ENCODE data around the gene SUPV3L1. TPM values are rescaled to one million over a fixed set of nuclear protein-coding genes. Genes with fewer than 3 reads are reported as not detected.
"Not testable (repeated sequence)": the region's sequence is repeated elsewhere in the genome, so short reads cannot be mapped to it uniquely, and the experiment has no call there.

Gene SUPV3L1
- total RNA-seq, 2 experiments from 2014 or later = 35.5 to 36.8 TPM

DNA sequence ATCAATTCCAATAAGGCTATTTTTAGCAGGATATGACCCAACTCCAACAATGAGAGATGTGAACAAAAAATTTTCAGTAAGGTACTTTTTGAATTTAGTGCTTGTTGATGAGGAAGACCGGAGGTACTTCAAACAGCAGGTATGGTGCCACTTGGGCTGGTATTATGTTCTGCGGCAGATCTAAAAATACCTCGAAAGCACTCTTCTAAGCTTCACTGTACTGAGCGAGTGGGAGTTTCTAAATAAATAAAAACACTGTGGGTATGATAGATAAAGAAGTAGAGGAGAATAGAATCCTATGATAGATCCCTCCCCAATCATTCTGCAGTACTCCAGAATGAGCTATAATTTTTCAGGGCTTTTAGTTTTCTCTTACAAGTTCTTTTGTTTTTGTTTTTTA, 11.5 kb upstream of the SUPV3L1 start:
- Mint-ChIP-seq H3K36me3 (ENCODE audit: low read depth) (peaks cover 41% of the 10 kb centered on the region), H3K4me1 (ENCODE audit: low read depth) (peaks cover 2% of the 10 kb centered on the region), H3K9me3 (ENCODE audit: insufficient read depth) (no peaks in the 10 kb centered on the region), H3K4me3 (no peak overlapping the region), H3K27me3 (ENCODE audit: low read depth) (no peaks in the 10 kb centered on the region), H3K27ac (no peak overlapping the region)
- DNase-seq = no peak
- CTCF ChIA-PET = interaction anchor here (0.6 to 1.3 kb wide), 2 partner anchors 10 to 198 kb away, joined by 3 to 4 read pairs; no protein-coding TSS in a partner anchor
- POLR2A ChIA-PET = no interaction called here
- ATAC-seq = no peak

DNA sequence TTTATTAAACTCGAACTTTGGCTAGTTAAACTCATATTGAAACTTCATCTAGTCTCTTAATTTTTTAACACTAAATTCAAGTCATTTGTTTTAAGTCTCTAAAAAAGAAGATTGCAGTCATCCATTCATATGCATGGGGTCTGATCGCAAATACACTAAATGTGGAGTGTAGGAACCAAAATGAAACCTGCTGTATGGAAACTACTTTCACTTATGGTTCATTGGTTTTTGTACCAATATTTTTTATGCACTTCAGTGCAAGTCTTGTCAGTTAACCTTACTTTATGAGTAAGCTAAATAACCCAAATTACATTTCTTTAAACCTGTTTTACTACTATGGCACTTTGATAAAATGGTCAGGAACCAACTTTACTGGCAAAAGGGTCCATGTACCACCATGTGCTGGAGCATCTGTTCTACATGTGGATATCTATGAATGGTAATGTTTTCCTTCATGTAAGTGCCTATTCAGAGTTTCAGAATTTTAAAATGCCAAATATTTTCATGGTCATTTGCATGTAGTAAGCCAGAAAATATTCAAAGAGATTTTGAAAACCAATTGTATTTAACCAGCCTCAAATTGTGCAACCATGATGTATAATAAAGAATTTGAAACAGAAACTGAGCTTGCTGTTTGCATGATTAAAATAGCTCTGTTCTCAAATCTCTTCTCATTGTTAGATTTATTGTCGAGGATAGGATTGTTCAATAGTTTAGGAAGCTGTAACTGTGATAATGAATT, 7.6 kb upstream of the SUPV3L1 start:
- Mint-ChIP-seq H3K36me3 (ENCODE audit: low read depth) (peaks cover 31% of the 10 kb centered on the region), H3K9me3 (ENCODE audit: insufficient read depth) (no peaks in the 10 kb centered on the region), H3K4me3 (no peak overlapping the region), H3K4me1 (ENCODE audit: low read depth) (peaks cover 2% of the 10 kb centered on the region), H3K27me3 (ENCODE audit: low read depth) (no peaks in the 10 kb centered on the region), H3K27ac (no peak overlapping the region)
- CTCF ChIA-PET = interaction anchor here (1.2 to 1.3 kb wide), 2 partner anchors 48 to 236 kb away, joined by 3 read pairs; no protein-coding TSS in a partner anchor
- DNase-seq (no peak), ATAC-seq (no peak)
- POLR2A ChIA-PET = no interaction called here

DNA sequence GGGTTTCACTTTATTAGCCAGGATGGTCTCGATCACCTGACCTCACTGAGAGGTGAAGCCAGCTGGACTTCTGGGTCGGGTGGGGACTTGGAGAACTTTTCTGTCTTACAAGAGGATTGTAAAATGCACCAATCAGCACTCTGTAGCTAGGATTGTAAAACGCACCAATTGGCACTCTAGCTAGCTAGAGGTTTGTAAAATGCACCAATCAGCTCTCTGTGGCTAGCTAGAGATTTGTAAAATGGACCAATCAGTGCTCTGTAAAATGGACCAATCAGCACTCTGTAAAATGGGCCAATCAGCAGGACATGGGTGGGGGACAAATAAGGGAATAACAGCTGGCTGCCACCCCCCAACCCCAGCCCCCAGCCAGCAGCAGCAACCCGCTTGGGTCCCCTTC, 4.7 kb upstream of the SUPV3L1 start:
- H3K4me3 Mint-ChIP-seq; ATAC-seq; H3K9me3 Mint-ChIP-seq (ENCODE audit: insufficient read depth); H3K27ac Mint-ChIP-seq; H3K27me3 Mint-ChIP-seq (ENCODE audit: low read depth); DNase-seq: not testable (repeated sequence)
- CTCF ChIA-PET = interaction anchor here (1.6 to 1.8 kb wide), 2 partner anchors 17 to 171 kb away, joined by 4 read pairs; no protein-coding TSS in a partner anchor
- POLR2A ChIA-PET = interaction anchor here (1.4 kb wide), 1 partner anchor 27 kb away, joined by 3 read pairs; no protein-coding TSS in a partner anchor
- H3K4me1 Mint-ChIP-seq (ENCODE audit: low read depth) = peaks cover 15% of the 10 kb centered on the region
- H3K36me3 Mint-ChIP-seq (ENCODE audit: low read depth) = peaks cover 21% of the 10 kb centered on the region

DNA sequence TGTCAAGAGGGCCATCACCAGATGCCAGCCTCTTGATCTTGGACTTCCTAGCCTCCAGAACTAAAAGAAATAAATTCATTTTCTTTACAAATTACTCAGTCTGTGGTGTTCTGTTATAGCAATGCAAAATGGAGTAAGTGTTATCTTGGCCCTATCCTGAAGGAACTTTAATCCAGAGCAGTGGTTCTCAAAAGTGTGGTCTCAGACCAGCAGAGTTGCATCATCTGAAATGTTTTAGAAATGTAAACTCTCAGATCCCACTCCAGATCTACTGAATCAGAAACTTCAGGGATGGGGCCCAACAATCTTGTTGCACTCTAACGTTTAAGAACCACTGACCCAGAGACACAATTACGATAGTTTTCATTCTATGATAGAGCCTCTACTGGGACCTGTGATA, 3.2 kb upstream of the SUPV3L1 start:
- peaks cover 11% of the 10 kb centered on the region for H3K36me3 Mint-ChIP-seq (ENCODE audit: low read depth)

DNA sequence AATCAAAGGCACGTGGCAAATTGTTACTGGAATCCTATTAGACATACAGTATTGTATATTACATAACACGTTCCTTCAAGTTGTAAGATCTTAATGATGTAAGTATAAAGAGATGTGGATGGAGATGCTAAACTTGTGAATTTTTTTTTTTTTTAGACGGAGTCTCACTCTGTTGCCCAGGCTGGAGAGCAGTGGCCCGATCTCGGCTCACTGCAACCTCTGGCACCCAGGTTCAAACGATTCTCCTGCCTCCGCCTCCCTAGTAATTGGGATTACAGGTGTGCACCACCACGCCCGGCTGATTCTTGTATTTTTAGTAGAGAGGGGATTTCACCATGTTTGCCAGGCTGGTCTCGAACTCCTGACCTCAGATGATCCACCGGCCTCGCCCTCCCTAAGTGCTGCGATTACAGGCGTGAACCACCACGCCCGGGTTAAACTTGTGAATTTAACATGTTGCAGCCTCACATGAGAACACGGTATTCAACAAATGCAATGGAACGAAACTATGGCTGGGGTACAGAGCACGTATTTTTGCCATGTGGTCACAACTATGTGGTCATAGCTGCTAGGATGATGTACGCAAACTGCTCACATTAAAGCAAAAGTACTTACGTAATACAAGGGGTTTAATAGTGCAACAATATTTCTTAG, 818 bp upstream of the SUPV3L1 start:
- Mint-ChIP-seq H3K9me3 (ENCODE audit: insufficient read depth) (no peaks in the 10 kb centered on the region), H3K27ac (peak overlapping the region; percentile 100), H3K27me3 (ENCODE audit: low read depth) (no peaks in the 10 kb centered on the region), H3K4me1 (ENCODE audit: low read depth) (peaks cover 34% of the 10 kb centered on the region), H3K36me3 (ENCODE audit: low read depth) (peaks cover 4% of the 10 kb centered on the region), H3K4me3 (peak overlapping the region; percentile 96)
- ChIA-PET POLR2A (interaction anchor here (1.4 kb wide), 3 partner anchors 17 to 25 kb away, joined by 6 to 9 read pairs (median 7); no protein-coding TSS in a partner anchor), CTCF (interaction anchor here (1.4 kb wide), 1 partner anchor 174 kb away, joined by 4 read pairs; no protein-coding TSS in a partner anchor)
- DNase-seq (peak; percentile 52), ATAC-seq (peak; percentile 24)

More for the DNA sequence above, 3.2 kb upstream of the SUPV3L1 start:
- H3K9me3 Mint-ChIP-seq (ENCODE audit: insufficient read depth) = no peaks in the 10 kb centered on the region
- no peak for DNase-seq
- ChIA-PET POLR2A (no interaction called here), CTCF (no interaction called here)
- no peak overlapping the region for H3K27ac Mint-ChIP-seq
- no peak overlapping the region for H3K4me3 Mint-ChIP-seq
- no peaks in the 10 kb centered on the region for H3K27me3 Mint-ChIP-seq (ENCODE audit: low read depth)
- peaks cover 25% of the 10 kb centered on the region for H3K4me1 Mint-ChIP-seq (ENCODE audit: low read depth)
- no peak for ATAC-seq

DNA sequence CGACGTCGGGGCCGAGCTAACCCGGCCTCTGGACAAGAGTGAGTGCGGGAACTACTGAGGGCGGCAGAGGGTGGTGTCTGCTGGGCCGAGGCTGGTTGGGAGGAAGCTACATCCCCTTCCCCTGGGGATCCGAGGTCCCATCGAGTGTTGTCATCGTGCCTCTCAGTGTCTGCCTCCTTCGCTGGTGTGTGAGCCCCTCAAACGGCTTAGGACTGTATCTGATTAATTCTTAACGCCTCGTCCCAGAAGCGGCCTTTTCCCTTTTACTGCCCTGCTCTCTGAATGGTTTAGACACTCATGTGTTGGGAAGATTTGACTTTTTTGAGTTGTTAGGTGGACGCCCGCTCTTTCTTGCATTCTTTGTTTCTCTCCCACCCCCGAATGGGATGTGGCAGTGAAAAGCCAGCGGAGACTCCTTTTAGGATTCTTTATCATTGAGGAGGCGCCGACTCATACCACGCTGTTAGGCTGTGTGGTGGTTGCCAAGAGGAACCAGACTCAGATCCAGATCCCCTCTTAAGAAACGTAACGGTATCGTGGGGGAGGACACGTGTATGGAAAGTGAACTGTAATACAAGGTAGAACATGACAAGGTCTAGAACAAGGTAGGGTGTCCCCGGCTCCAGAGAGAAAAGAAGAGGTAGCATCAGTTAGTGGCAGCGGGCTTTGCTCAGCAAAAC, 631 bp downstream of the SUPV3L1 start:
- H3K4me1 Mint-ChIP-seq (ENCODE audit: low read depth) = peaks cover 36% of the 10 kb centered on the region
- peak; percentile 25 for ATAC-seq
- peaks cover 7% of the 10 kb centered on the region for H3K36me3 Mint-ChIP-seq (ENCODE audit: low read depth)
- CTCF ChIA-PET = interaction anchor here (1.2 to 1.4 kb wide), 2 partner anchors 24 to 175 kb away, joined by 4 to 5 read pairs; no protein-coding TSS in a partner anchor
- peak overlapping the region; percentile 100 for H3K27ac Mint-ChIP-seq
- H3K4me3 Mint-ChIP-seq = peak overlapping the region; percentile 96
- DNase-seq = peak; percentile 51
- no peaks in the 10 kb centered on the region for H3K9me3 Mint-ChIP-seq (ENCODE audit: insufficient read depth)
- POLR2A ChIA-PET = interaction anchor here (0.7 to 1.4 kb wide), 5 partner anchors 16 to 48 kb away, joined by 4 to 9 read pairs (median 6); no protein-coding TSS in a partner anchor
- no peaks in the 10 kb centered on the region for H3K27me3 Mint-ChIP-seq (ENCODE audit: low read depth)

DNA sequence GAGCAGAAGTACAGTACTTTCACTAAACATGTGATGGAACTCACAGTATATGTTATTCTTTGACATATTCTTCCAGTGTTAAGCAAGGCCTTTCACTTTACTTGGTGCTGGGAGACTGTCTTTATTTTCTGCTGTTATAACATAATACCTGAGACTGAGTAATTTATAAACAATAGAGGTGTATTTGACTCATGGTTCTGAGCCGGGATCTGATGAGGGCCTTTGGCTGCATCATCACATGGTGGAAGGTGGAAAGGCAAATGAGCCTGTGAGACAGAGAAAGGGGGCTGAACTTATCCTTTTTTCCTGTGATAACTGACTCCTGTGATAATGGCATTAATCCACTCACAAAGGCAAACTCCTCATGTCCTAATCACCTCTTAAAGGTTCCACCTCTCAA, 1.4 kb downstream of the SUPV3L1 start:
- Mint-ChIP-seq H3K36me3 (ENCODE audit: low read depth) (peaks cover 11% of the 10 kb centered on the region), H3K4me3 (peak overlapping the region; percentile 96), H3K9me3 (ENCODE audit: insufficient read depth) (no peaks in the 10 kb centered on the region), H3K27ac (peak overlapping the region; percentile 100), H3K4me1 (ENCODE audit: low read depth) (peaks cover 36% of the 10 kb centered on the region), H3K27me3 (ENCODE audit: low read depth) (no peaks in the 10 kb centered on the region)
- POLR2A ChIA-PET = no interaction called here
- DNase-seq (no peak), ATAC-seq (no peak)
- CTCF ChIA-PET = interaction anchor here (1.3 kb wide), 1 partner anchor 20 kb away, joined by 3 read pairs; no protein-coding TSS in a partner anchor

DNA sequence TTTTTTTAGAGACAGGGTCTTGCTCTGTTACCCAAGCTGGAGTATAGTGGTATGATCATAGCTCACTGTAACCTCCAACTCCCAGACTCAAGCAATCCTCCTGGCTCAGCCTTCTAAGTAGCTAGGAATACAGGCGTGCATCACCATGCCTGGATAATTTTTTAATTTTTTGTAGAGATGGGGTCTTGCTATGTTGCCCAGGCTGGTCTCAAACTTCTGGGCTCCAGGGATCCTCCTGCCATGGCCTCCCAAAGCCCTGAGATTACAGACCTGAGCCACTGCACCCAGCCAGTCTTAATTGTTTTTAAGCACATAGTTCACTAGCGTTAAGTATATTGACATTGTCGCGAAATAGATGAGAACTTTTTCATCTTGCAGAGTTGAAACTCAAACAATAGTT, 2.0 kb downstream of the SUPV3L1 start:
- Mint-ChIP-seq H3K4me3 (no peak overlapping the region), H3K36me3 (ENCODE audit: low read depth) (peaks cover 11% of the 10 kb centered on the region), H3K27me3 (ENCODE audit: low read depth) (no peaks in the 10 kb centered on the region), H3K4me1 (ENCODE audit: low read depth) (peaks cover 36% of the 10 kb centered on the region), H3K27ac (no peak overlapping the region), H3K9me3 (ENCODE audit: insufficient read depth) (no peaks in the 10 kb centered on the region)
- no peak for DNase-seq
- ChIA-PET POLR2A (no interaction called here), CTCF (interaction anchor here (1.3 kb wide), 1 partner anchor 20 kb away, joined by 3 read pairs; no protein-coding TSS in a partner anchor)
- no peak for ATAC-seq

DNA sequence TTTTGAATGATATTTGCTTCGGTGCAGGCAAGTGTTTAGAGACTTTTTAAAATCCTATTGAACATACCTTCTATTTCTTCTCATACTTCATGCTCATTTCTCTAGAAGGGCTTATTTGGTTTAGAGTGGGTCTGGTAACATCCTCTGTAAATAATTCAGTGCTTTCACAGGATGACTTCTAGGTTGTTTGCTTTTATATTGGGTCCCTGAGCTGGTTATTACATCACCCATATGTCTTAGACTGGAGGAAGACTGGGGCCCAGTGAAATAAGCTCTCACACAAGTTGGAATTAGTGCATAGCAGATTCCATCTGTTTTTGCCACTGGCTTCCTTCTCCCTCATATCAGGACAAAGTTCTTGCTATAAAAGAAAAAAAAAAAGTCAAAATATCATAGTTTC, 6.5 kb downstream of the SUPV3L1 start:
- H3K27ac Mint-ChIP-seq = peak overlapping the region; percentile 14
- ATAC-seq (no peak), DNase-seq (no peak)
- peaks cover 29% of the 10 kb centered on the region for H3K36me3 Mint-ChIP-seq (ENCODE audit: low read depth)
- ChIA-PET POLR2A (interaction anchor here (1.0 kb wide), 1 partner anchor 16 kb away, joined by 3 read pairs; no protein-coding TSS in a partner anchor), CTCF (interaction anchor here (1.5 kb wide), 2 partner anchors 14 to 36 kb away, joined by 3 to 5 read pairs; no protein-coding TSS in a partner anchor)
- no peaks in the 10 kb centered on the region for H3K27me3 Mint-ChIP-seq (ENCODE audit: low read depth)
- no peak overlapping the region for H3K4me3 Mint-ChIP-seq
- no peaks in the 10 kb centered on the region for H3K9me3 Mint-ChIP-seq (ENCODE audit: insufficient read depth)
- peaks cover 13% of the 10 kb centered on the region for H3K4me1 Mint-ChIP-seq (ENCODE audit: low read depth)

DNA sequence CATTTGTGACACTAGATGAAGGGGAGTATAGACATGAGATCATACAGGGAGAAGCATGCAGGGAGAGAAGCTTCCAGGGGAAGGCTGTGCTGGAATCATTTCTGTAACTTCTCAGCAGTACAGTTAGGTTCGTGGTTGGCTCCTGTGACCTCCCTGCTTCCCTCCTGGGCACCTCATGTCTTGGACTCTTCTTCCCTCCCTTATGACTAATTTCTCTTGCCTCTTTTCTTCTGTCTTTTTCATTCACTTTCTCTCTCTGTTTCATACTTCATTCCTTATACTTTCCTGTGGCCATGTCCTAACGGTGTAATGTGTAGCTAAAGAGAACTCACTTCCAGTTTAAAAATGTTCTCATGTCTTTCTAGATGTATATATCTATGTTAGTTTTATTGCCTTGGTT, 21.0 kb downstream of the SUPV3L1 start:
- Mint-ChIP-seq H3K27ac (peak overlapping the region; percentile 39), H3K27me3 (ENCODE audit: low read depth) (no peaks in the 10 kb centered on the region), H3K4me3 (no peak overlapping the region), H3K4me1 (ENCODE audit: low read depth) (peaks cover 48% of the 10 kb centered on the region), H3K36me3 (ENCODE audit: low read depth) (peaks cover 45% of the 10 kb centered on the region), H3K9me3 (ENCODE audit: insufficient read depth) (no peaks in the 10 kb centered on the region)
- ChIA-PET CTCF (interaction anchor here (1.0 kb wide), 1 partner anchor 14 kb away, joined by 3 read pairs; no protein-coding TSS in a partner anchor), POLR2A (interaction anchor here (1.2 to 2.0 kb wide), 3 partner anchors 21 to 246 kb away, joined by 4 to 7 read pairs (median 6); partner anchors contain the start of gene SUPV3L1)
- no peak for DNase-seq
- ATAC-seq = no peak

DNA sequence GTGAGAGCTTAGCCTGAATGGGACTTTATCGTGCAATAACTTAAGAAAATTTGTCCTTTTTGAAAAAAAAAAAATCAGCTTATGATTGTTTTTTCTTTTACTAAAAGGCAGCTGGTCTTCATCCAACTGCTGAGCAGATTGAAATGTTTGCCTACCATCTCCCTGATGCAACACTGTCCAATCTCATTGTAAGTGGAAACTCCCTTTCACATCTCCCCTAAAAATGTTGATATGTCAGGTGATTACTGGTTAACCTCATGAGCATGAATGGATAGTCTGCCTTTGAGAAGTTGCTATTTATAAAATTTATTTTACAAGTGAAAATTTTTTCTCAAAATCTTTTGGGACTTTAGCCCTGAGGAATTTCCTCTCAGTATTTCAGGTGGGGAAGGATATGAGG, 22.3 kb downstream of the SUPV3L1 start:
- DNase-seq (no peak), ATAC-seq (peak; percentile 65)
- Mint-ChIP-seq H3K36me3 (ENCODE audit: low read depth) (peaks cover 52% of the 10 kb centered on the region), H3K27me3 (ENCODE audit: low read depth) (no peaks in the 10 kb centered on the region), H3K4me3 (no peak overlapping the region), H3K27ac (peak overlapping the region; percentile 81), H3K9me3 (ENCODE audit: insufficient read depth) (no peaks in the 10 kb centered on the region), H3K4me1 (ENCODE audit: low read depth) (peaks cover 58% of the 10 kb centered on the region)
- ChIA-PET CTCF (interaction anchor here (1.0 to 5.6 kb wide), 5 partner anchors 9 to 20 kb away, joined by 3 to 37 read pairs (median 3); partner anchors contain the start of gene HKDC1), POLR2A (interaction anchor here (0.8 to 1.2 kb wide), 4 partner anchors 13 to 27 kb away, joined by 3 to 4 read pairs (median 3); no protein-coding TSS in a partner anchor)
